PC-3 (cell line): ENCODE data around the gene DDIAS. TPM values are rescaled to one million over a fixed set of nuclear protein-coding genes. Genes with fewer than 3 reads are reported as not detected.

ENCODE experiments used
- ATAC-seq: fragments of 200-7000 bp; cut with Tn5 transposase; 2 replicates; pipeline ENCODE4 v1.9.1; 2020; ENCODE audit warnings: mild to moderate bottlenecking, moderate library complexity
- BruUV-seq: library from RNA; stranded (reverse); fragments of 400-500 nt; replicated peaks from 2 replicates; lab custom pipeline; 2021; lab: Mats Ljungman, UMichigan
- CTCF ChIA-PET: fragments of 300-600 bp; sonication (Branson Sonifier 250); formaldehyde crosslinking; loops from one replicate; lab custom pipeline; 2022; ENCODE audit warnings: antibody characterized with exemption; lab: Charles Lee
- POLR2A ChIA-PET: fragments of 300-600 bp; sonication (Branson Sonifier 250); formaldehyde crosslinking; loops from one replicate; lab custom pipeline; 2022; ENCODE audit warnings: antibody characterized with exemption; ENCODE audit not compliant: unreplicated experiment; lab: Charles Lee
- DNase-seq: peaks from one replicate; pipeline ENCODE4 v3.0.0-alpha.2; 2015
- H2AFZ ChIP-seq: fragments of 300-600 bp; sonication (generic); 2 replicates; pipeline ENCODE4 v1.6.0; 2016; ENCODE audit warnings: antibody characterized with exemption, low read length
- H3F3A ChIP-seq: fragments of 300-600 bp; sonication (generic); one replicate; pipeline ENCODE4 v1.6.0; 2017; ENCODE audit warnings: antibody characterized with exemption, low read length, control low read depth, mild to moderate bottlenecking; ENCODE audit not compliant: unreplicated experiment
- H3K27ac ChIP-seq: fragments of 300-600 bp; sonication (generic); 2 replicates; pipeline ENCODE4 v1.5.1; 2016; ENCODE audit warnings: mild to moderate bottlenecking, low read length
- H3K27me3 ChIP-seq: fragments of 300-600 bp; sonication (generic); 2 replicates; pipeline ENCODE4 v1.6.1; 2016; ENCODE audit warnings: low read length, mixed read lengths
- H3K36me3 ChIP-seq: fragments of 300-600 bp; sonication (generic); 2 replicates; pipeline ENCODE4 v1.6.1; 2016; ENCODE audit warnings: low read depth, mixed run types, low read length, mixed read lengths
- H3K4me1 ChIP-seq: fragments of 300-600 bp; sonication (generic); 2 replicates; pipeline ENCODE4 v1.5.1; 2016; ENCODE audit warnings: low read length; ENCODE audit not compliant: insufficient read depth
- H3K4me2 ChIP-seq: fragments of 300-600 bp; sonication (generic); 2 replicates; pipeline ENCODE4 v1.6.0; 2016; ENCODE audit warnings: low read length
- H3K4me3 ChIP-seq: fragments of 300-600 bp; sonication (generic); 2 replicates; pipeline ENCODE4 v1.5.1; 2016; ENCODE audit warnings: mild to moderate bottlenecking, low read length, mixed read lengths
- H3K79me2 ChIP-seq: fragments of 300-600 bp; sonication (generic); 2 replicates; pipeline ENCODE4 v1.6.1; 2017; ENCODE audit warnings: low read length, mixed read lengths
- H3K9ac ChIP-seq: fragments of 300-600 bp; sonication (generic); 2 replicates; pipeline ENCODE4 v1.6.0; 2016; ENCODE audit warnings: mild to moderate bottlenecking, low read length
- H3K9me2 ChIP-seq: fragments of 300-600 bp; sonication (generic); replicated peaks from 2 replicates; pipeline ENCODE4 v1.6.1; 2016; ENCODE audit warnings: mixed run types, low read length, mixed read lengths
- H3K9me3 ChIP-seq: fragments of 300-600 bp; sonication (generic); 2 replicates; pipeline ENCODE4 v1.6.1; 2016; ENCODE audit warnings: low read length, mixed read lengths
- H4K20me1 ChIP-seq: fragments of 300-600 bp; sonication (generic); 2 replicates; pipeline ENCODE4 v1.6.1; 2016; ENCODE audit warnings: low read length, mixed read lengths
- CTCF ChIP-seq: fragments of 300-600 bp; sonication (generic); conservative IDR thresholded peaks from 2 replicates; pipeline ENCODE4 v1.5.1; 2017; ENCODE audit warnings: antibody characterized with exemption, low read depth, mild to moderate bottlenecking, low read length
- EZH2 ChIP-seq: fragments of 300-600 bp; sonication (generic); IDR thresholded peaks from one replicate; pipeline ENCODE4 v1.6.1; 2017; ENCODE audit warnings: antibody characterized with exemption, mild to moderate bottlenecking, low read length; ENCODE audit not compliant: unreplicated experiment
- EZH2phosphoT487 ChIP-seq: fragments of 300-600 bp; sonication (generic); IDR thresholded peaks from 2 replicates; pipeline ENCODE4 v1.6.1; 2018; ENCODE audit warnings: mild to moderate bottlenecking, antibody characterized with exemption, low read length, borderline replicate concordance
- intact Hi-C: fragments of 100-400 bp; cut with micrococcal nuclease; formaldehyde crosslinking; loops from 2 replicates; pipeline ENCODE4 v1.9.0; 2023
- total RNA-seq: library from RNA; depleted of rRNA; stranded (reverse); fragments of >200 nt; gene quantifications from 2 replicates; pipeline ENCODE4 v1.2.3, GENCODE V29; 2014

The DDIAS gene
- total RNA-seq, 1 experiment from 2014 or later = 24.9 TPM

- intact Hi-C loops = loop anchor here (5.0 kb wide), 1 partner anchor 302 kb away; the partner anchor contains the start of gene PCF11
- H3K27me3 ChIP-seq = no peaks in the 10 kb centered on the region
- no peaks in the 10 kb centered on the region for H3K9me2 ChIP-seq
- H3K79me2 ChIP-seq = peaks cover 21% of the 10 kb centered on the region
- no peaks in the 10 kb centered on the region for H4K20me1 ChIP-seq
- H3K9me3 ChIP-seq = no peaks in the 10 kb centered on the region
- peaks cover 14% of the 10 kb centered on the region for H3F3A ChIP-seq
- DNase-seq = no peak
- no TSS peak for BruUV-seq
- ChIA-PET CTCF (no interaction called here), POLR2A (no interaction called here)
- ATAC-seq = no peak
- no peaks in the 10 kb centered on the region for H3K36me3 ChIP-seq
- H3K4me3 ChIP-seq = no peak overlapping the region
- H3K27ac ChIP-seq = no peak overlapping the region
- TF ChIP-seq EZH2phosphoT487 = no peak
- TF ChIP-seq EZH2 = no peak
- TF ChIP-seq CTCF = no peak
- no peak overlapping the region for H3K9ac ChIP-seq
- no peak overlapping the region for H3K4me2 ChIP-seq
- H3K4me1 ChIP-seq = peaks cover 60% of the 10 kb centered on the region
- H2AFZ ChIP-seq = no peak overlapping the region
Measured at GRCh38 chr11:82855616-82856015, 45.9 kb upstream of the DDIAS start.

- Histone ChIP-seq H2AFZ (no peak overlapping the region), H3F3A (peaks cover 14% of the 10 kb centered on the region), H3K27ac (no peak overlapping the region), H3K9me2 (no peaks in the 10 kb centered on the region), H3K27me3 (no peaks in the 10 kb centered on the region), H3K36me3 (no peaks in the 10 kb centered on the region), H3K9ac (no peak overlapping the region), H4K20me1 (no peaks in the 10 kb centered on the region), H3K4me3 (no peak overlapping the region), H3K4me2 (peak overlapping the region; percentile 73; the same call in 1 of the 2 replicates), H3K4me1 (peaks cover 60% of the 10 kb centered on the region), H3K79me2 (peaks cover 26% of the 10 kb centered on the region), H3K9me3 (no peaks in the 10 kb centered on the region)
- ChIA-PET POLR2A (interaction anchor here (0.6 to 0.7 kb wide), 3 partner anchors 43 to 436 kb away, joined by 4 to 10 read pairs (median 6); partner anchors contain the start of gene PRCP), CTCF (interaction anchor here (0.6 kb wide), 1 partner anchor 388 kb away, joined by 4 read pairs; no protein-coding TSS in a partner anchor)
- ATAC-seq (no peak), DNase-seq (no peak)
- TF ChIP-seq EZH2phosphoT487 (no peak), EZH2 (no peak), CTCF (no peak)
- intact Hi-C loops = loop anchor here (5.0 kb wide), 1 partner anchor 300 kb away; the partner anchor contains the start of gene PCF11
- no TSS peak for BruUV-seq
Measured at GRCh38 chr11:82857145-82857544, 44.4 kb upstream of the DDIAS start.

- Histone ChIP-seq H2AFZ (peak overlapping the region; percentile 30), H4K20me1 (no peaks in the 10 kb centered on the region), H3K4me2 (peak overlapping the region; percentile 73), H3K9ac (peak overlapping the region; percentile 3; the same call in 1 of the 2 replicates), H3K4me3 (peak overlapping the region; percentile 55), H3K27me3 (no peaks in the 10 kb centered on the region), H3K36me3 (no peaks in the 10 kb centered on the region), H3K4me1 (peaks cover 51% of the 10 kb centered on the region), H3K9me3 (no peaks in the 10 kb centered on the region), H3K27ac (peak overlapping the region; percentile 74), H3K79me2 (peaks cover 24% of the 10 kb centered on the region), H3F3A (peaks cover 14% of the 10 kb centered on the region), H3K9me2 (no peaks in the 10 kb centered on the region)
- CTCF ChIA-PET = interaction anchor here (2.3 kb wide), 1 partner anchor 83 kb away, joined by 13 read pairs; no protein-coding TSS in a partner anchor
- BruUV-seq = TSS peak; percentile 90
- POLR2A ChIA-PET = no interaction called here
- ATAC-seq = peak; percentile 30
- no peak for DNase-seq
- intact Hi-C loops = loop anchor here (1.0 to 5.0 kb wide), 3 partner anchors 15 to 299 kb away; partner anchors contain the start of genes DDIAS, PCF11 and PRCP
- no peak for TF ChIP-seq EZH2
- no peak for TF ChIP-seq CTCF
- TF ChIP-seq EZH2phosphoT487 = no peak
Measured at GRCh38 chr11:82858133-82858532, 43.4 kb upstream of the DDIAS start.
